Measurements from ENCODE around the gene LOXL1.
"Not testable (repeated sequence)": the region's sequence is repeated elsewhere in the genome, so short reads cannot be mapped to it uniquely, and the experiment has no call there.

The LOXL1 gene

GRCh38 chr15:73922186-73923151 is 3.8 kb upstream of the LOXL1 start:
- DNase-seq: no peak

DNA sequence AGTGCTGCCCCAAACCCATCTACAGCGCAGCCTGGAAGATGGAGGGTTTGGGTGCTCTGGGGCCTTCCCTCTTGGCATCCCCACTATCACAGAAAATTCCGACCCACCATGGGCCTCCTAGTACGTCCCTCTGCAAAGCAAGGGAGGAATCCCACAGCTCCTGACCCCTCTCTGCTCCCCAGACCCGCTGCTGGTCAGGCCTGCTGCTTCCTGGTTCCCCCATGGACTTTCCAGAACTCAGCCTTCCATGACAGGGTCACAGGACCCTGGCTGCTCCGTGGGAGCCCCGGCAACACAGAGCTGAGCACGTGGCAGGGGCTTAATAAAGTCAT is 3.1 kb upstream of the LOXL1 start:
- no peak for DNase-seq

DNA sequence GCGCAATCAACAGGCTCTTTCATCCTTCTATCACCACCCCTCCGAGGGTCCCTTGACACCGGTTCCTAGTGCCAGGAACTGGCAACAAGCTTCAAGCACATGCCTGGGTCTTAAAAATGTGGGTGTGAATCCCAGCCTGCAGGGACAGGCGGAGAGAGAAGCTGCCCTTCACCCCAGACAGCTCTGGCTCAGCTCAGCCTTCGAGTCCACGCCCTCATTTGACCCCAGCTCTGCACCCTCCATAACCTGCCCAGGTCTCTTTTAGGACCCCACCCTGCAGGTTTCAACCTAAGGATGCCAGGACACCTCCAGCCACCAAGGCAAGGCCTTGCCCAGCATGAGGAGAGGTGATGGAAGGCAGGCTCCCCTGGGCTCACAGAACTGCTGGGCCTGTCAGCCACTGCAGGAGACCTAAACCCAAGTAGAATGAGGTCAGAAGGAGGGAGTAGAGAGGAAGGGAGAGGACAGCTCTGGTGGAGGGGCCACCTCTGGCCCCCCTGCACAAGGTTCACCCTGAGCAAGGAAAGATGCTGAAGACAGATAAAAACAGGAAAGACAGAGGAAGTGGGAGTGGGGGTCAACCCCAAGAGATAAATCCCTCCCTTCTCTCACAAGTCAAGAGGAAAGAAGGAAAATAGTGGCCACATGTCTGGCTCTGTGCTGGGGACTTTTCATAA is 2.6 kb upstream of the LOXL1 start:
- no peak for DNase-seq

GRCh38 chr15:73924171-73924921 is 1.9 kb upstream of the LOXL1 start:
- no peak for DNase-seq

- no peak for DNase-seq
Observed at GRCh38 chr15:73925848-73926218, 429 bp upstream of the LOXL1 start.

DNA sequence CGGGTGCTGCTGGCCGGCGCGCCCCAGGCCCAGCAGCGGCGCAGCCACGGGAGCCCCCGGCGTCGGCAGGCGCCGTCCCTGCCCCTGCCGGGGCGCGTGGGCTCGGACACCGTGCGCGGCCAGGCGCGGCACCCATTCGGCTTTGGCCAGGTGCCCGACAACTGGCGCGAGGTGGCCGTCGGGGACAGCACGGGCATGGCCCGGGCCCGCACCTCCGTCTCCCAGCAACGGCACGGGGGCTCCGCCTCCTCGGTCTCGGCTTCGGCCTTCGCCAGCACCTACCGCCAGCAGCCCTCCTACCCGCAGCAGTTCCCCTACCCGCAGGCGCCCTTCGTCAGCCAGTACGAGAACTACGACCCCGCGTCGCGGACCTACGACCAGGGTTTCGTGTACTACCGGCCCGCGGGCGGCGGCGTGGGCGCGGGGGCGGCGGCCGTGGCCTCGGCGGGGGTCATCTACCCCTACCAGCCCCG is 777 bp downstream of the LOXL1 start:
- no peak for DNase-seq

DNA sequence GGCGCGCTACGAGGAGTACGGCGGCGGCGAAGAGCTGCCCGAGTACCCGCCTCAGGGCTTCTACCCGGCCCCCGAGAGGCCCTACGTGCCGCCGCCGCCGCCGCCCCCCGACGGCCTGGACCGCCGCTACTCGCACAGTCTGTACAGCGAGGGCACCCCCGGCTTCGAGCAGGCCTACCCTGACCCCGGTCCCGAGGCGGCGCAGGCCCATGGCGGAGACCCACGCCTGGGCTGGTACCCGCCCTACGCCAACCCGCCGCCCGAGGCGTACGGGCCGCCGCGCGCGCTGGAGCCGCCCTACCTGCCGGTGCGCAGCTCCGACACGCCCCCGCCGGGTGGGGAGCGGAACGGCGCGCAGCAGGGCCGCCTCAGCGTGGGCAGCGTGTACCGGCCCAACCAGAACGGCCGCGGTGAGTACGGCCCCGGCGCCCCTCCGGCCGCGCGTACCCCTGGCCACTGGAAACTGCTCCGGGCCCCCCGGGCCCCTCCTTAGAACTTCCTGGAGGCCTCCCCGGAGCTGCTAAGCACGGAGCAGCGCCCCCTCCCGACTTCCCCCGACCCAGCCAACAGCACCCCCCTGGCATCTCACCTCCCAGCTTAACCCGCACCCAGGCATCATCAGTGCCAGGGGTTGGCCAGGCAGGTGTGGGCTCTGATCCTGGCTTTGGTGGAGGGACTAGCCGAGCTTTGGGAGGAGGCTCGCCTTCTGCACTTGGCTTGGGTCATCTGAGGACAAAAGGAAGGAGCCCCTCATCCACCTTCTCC is 1.4 kb downstream of the LOXL1 start:
- no peak for DNase-seq

DNA sequence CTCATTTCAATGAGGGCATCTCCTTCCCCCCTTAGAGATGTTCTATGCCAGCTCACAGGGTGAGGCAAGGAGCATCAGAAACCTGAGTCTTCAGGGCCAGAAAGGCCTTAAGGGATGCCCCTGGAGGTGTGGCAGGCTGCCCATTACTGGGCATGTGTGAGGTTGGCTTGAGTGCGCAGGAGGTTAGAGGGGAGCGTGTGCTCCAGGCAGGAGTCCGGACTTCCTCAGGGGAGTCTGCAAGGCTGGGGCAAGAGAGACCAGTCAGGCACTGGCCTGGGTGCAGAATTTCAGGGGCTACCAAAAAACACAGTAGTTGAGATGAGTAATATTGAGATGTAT is 1.9 kb downstream of the LOXL1 start:
- no peak for DNase-seq

- DNase-seq: no peak
Observed at GRCh38 chr15:73928971-73929627, 2.8 kb downstream of the LOXL1 start.

DNA sequence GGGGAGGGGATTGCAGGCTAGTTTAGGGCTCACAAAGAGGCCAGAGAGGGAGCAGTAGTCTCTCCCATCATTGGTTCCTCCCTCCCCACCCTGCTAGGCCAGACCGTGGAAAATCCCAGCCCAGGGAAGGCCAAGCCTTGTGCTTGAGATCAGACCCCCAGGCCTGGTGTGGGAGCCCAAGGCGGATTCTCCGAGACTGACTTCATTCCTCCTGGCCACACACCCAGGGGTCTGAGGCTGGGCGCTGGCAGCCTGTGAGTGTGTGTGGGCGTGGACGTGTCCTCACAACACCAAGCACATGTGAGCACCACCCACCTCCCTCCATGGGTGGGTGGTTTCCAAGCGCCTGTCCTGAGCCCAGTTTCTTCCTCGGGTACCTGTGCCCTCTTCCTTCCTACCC is 4.1 kb downstream of the LOXL1 start:
- DNase-seq: no peak

DNA sequence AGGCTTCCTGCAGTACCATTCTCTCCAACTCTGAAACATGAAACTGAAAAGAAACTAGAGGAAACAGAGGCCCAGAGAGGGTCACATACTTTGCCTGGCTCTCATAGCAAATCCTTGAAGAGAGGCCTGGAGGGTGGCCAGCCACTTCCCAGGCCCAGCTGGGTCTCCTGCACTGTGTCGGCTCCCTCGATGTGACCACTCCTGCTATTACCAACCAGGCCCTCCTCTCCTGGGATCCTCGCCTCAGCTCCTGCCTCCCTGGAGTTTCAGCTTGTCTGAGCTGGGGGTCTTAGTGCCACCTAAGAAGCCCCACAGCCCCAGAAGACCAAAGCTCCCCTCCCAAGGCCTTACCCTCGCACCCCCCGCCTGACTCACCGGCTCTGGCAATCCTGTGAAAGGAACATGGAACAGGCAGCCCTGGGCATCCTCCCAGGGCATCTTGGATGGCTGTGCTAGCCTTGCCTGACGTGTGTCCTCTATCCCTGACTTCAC is 4.6 kb downstream of the LOXL1 start:
- DNase-seq: no peak

- DNase-seq: no peak
Observed at GRCh38 chr15:73931441-73931840, 5.2 kb downstream of the LOXL1 start.

DNA sequence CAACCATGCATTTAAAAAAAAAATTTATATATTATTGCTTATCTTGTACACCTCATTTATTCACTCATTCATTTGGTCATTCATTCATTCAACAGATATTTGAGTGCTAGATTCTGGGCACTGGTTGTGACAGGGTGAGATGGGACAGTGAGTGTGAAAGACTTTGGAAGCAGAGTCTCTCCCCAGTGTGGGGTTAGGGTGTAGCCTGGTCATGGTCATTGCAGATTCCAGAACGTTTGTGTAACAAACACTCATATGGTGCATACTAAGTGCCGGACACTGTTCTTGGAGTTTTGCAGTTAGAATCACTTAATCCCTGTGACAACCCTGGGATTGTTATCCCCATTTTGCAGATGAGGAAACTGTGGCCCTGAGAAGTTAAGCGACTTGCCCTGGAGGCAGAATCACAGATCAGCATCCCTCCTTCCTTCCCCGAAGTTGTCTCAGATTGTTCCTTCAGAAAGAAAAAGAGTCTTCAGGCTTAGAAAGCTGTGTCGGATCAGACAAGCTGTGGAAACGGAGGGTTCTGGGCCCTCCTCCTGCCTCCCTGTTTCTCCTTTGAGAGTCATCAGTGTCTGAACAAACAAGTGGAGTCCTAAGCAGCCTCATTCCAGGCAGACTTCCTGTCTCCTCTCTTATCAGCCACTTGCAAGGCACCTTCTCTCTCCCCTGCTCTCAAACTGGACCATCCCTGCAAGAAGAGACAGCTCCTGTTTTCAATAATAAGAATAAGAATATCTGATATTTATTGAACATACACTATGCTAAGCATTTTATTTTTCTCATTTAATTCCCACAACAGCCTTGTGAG is 6.3 kb downstream of the LOXL1 start:
- no peak for DNase-seq

- no peak for DNase-seq
Observed at GRCh38 chr15:73934281-73934680, 8.0 kb downstream of the LOXL1 start.

DNA sequence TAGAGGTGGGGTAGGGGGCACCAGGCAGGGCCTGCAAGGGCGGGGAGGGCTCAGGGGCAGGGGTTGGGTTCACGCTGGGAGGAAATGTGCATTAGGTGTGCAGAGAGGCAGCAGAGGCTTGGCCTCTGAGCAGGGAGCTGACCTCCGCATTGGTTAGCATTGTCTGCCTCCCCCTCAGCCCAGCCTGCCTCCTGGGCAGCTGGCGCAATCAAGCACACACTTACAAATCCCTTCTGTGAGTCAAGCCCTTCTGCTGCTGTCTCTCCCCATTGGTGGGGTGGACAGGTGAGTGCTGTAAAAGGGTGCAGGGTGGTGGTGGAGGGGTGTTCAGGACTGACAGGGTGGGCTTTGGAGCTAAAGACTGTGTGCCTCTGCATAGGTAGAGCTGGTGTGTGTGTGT is 9.3 kb downstream of the LOXL1 start:
- DNase-seq: no peak

DNA sequence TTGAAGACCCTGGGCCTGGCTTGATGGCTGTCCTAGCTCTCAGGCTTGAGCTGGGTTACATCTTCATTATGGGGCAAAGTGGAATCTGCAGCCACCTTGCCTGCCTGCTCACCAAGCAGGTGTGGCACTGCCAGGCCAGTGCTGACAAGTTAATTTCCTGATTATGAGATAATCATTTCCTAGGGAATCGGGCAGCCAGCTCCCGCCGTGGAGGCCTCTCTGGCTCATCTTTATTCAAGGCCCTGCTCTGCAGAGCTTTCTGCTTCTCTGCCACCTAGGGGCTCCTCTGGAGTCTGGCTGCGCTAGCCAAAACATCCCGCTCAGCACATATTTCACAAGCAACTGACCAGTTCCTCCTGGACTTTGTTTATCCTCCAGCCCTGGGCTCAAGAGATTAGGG is 9.9 kb downstream of the LOXL1 start:
- no peak for DNase-seq

GRCh38 chr15:73936588-73937290 is 10.5 kb downstream of the LOXL1 start:
- DNase-seq: no peak

DNA sequence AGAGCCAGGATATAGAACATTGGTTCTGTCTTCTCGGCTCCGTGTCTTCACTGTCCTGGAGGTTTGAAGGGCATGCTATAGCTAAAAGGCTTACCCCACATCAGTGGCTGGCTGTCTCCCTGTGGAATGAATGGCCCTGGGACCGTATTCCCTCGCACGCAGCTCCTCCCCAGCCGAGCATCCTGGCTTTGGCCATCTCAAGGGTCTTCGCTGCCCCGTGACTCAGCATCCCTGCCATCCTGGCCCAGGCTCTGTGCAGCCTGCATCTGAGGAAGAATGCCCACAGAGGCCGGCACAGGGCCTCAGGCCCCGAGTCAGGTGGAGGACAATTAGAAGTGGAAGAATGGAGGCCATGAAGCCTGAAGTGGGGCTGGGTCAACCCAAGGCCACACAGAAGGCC is 11.0 kb downstream of the LOXL1 start:
- no peak for DNase-seq

GRCh38 chr15:73937726-73938125 is 11.5 kb downstream of the LOXL1 start:
- no peak for DNase-seq

DNA sequence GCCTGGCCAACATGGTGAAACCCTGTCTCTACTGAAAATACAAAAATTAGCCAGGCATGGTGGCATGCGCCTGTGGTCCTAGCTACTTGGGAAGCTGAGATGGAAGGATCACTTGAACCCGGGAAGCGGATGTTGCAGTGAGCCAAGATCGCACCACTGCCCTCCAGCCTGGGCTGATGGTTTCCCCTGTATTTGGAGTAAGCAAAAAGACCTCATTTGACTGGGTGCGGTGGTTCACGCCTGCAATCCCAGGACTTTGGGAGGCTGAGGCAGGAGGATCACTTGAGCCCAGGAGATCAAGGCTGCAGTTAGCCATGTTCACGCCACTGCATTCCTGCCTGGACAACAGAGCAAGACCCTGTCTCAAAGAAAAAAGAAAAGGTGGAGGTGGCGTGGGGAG is 12.3 kb downstream of the LOXL1 start:
- DNase-seq: not testable (repeated sequence)

- DNase-seq: no peak
Observed at GRCh38 chr15:73939138-73939537, 12.9 kb downstream of the LOXL1 start.

Data from SIG-M5 (cell line).